Caco-2 (cell line): ENCODE measurements around the gene MUC5AC. TPM values are rescaled to one million over a fixed set of nuclear protein-coding genes. Genes with fewer than 3 reads are reported as not detected.

Source experiments
- BruUV-seq: library from RNA; stranded (reverse); fragments of 400-500 nt; replicated peaks from 2 replicates; lab custom pipeline; 2021; lab: Mats Ljungman, UMichigan
- CTCF ChIA-PET: fragments of 300-600 bp; sonication (Branson Sonifier 250); formaldehyde crosslinking; loops from one replicate; lab custom pipeline; 2022; ENCODE audit warnings: antibody characterized with exemption; lab: Charles Lee
- POLR2A ChIA-PET: fragments of 300-600 bp; sonication (Branson Sonifier 250); formaldehyde crosslinking; loops from one replicate; lab custom pipeline; 2022; ENCODE audit warnings: antibody characterized with exemption; lab: Charles Lee
- DNase-seq, 2 experiments: peaks; one replicate each; pipeline versions ENCODE4 v3.0.0 to v3.0.0-alpha.2; 2020 to 2022
- H3K27me3 ChIP-seq: replicated peaks from 2 replicates; pipeline ENCODE4 v1.6.0; 2011; ENCODE audit warnings: low read length; ENCODE audit not compliant: control insufficient read depth, insufficient read depth
- H3K36me3 ChIP-seq: 2 replicates; pipeline ENCODE4 v1.5.1; 2011; ENCODE audit warnings: low read length; ENCODE audit not compliant: control insufficient read depth, insufficient read depth
- H3K4me1 ChIP-seq: fragments of 250-450 bp; sonication (Bioruptor Pico); 2 replicates; pipeline ENCODE4 v1.5.1; 2020; ENCODE audit warnings: mild to moderate bottlenecking
- H3K4me3 ChIP-seq: 2 replicates; pipeline ENCODE4 v1.5.1; 2011; ENCODE audit warnings: low read depth, mild to moderate bottlenecking, control low read depth, low read length
- H3K9me3 ChIP-seq: fragments of 250-450 bp; sonication (Bioruptor Pico); 2 replicates; pipeline ENCODE4 v1.5.1; 2020; ENCODE audit warnings: mild to moderate bottlenecking, moderate library complexity
- H3K27ac Mint-ChIP-seq: one replicate; pipeline ENCODE4 v1.8.0; 2022; ENCODE audit warnings: mixed read lengths; ENCODE audit not compliant: unreplicated experiment
- H3K27me3 Mint-ChIP-seq: one replicate; pipeline ENCODE4 v1.8.0; 2022; ENCODE audit warnings: mixed read lengths; ENCODE audit not compliant: insufficient read depth, unreplicated experiment
- H3K36me3 Mint-ChIP-seq: one replicate; pipeline ENCODE4 v1.8.0; 2022; ENCODE audit warnings: mild to moderate bottlenecking, mixed read lengths; ENCODE audit not compliant: insufficient read depth, unreplicated experiment
- H3K4me1 Mint-ChIP-seq: one replicate; pipeline ENCODE4 v1.8.0; 2022; ENCODE audit warnings: low read depth, mixed read lengths; ENCODE audit not compliant: unreplicated experiment
- H3K4me3 Mint-ChIP-seq: one replicate; pipeline ENCODE4 v1.8.0; 2022; ENCODE audit warnings: mild to moderate bottlenecking, moderate library complexity, mixed read lengths; ENCODE audit not compliant: unreplicated experiment
- H3K9me3 Mint-ChIP-seq: one replicate; pipeline ENCODE4 v1.8.0; 2022; ENCODE audit warnings: mixed read lengths; ENCODE audit not compliant: unreplicated experiment
- intact Hi-C: fragments of 100-400 bp; cut with micrococcal nuclease; formaldehyde crosslinking; loops from one replicate; pipeline ENCODE4 v1.10.0; 2022; ENCODE audit not compliant: unreplicated experiment
- total RNA-seq: library from RNA; stranded (reverse); gene quantifications from 2 replicates; pipeline ENCODE4 v1.2.3, GENCODE V29; 2022
- TF ChIP-seq, protein P1 (sequence below), 2 experiments: fragments of 200-600 bp in 1 of 2; IDR thresholded peaks; 1 replicate in 1 of 2; 2 replicates in 1 of 2; pipeline versions ENCODE4 v1.5.1 to v1.8.0; 2011 to 2022; ENCODE audit warnings: antibody characterized with exemption in 1 of 2, control low read depth in 1 of 2, inconsistent platforms in 1 of 2, low read depth in 1 of 2, low read length in 1 of 2, mild to moderate bottlenecking in 1 of 2, moderate library complexity in 1 of 2; ENCODE audit not compliant: insufficient read depth in 1 of 2, severe bottlenecking in 1 of 2, unreplicated experiment in 1 of 2

The MUC5AC gene
- total RNA-seq, 1 experiment from 2014 or later, result 0.25 TPM

DNA sequence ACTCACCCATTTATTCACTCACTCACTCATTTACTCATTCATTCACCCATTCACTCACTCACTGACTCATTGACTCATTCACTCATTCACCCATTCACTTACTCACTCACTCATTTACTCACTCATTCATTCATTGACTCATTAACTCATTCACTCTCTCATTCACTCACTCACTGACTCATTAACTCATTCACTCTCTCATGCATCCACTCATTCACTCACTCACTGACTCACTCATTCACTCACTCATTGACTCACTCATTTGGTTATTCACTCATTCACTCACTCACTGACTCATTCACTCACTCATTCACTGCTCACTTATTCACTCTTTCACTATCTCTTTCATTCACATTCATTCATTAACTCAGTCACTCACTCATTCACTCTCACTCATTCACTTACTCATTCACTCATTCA lies 2.5 kb upstream of the MUC5AC start:
- CTCF ChIA-PET, result no interaction called here
- Histone ChIP-seq H3K27me3 (no peaks in the 10 kb centered on the region), H3K36me3 (no peaks in the 10 kb centered on the region), H3K4me3 (no peak overlapping the region), H3K9me3 (no peaks in the 10 kb centered on the region), H3K4me1 (peaks cover 29% of the 10 kb centered on the region)
- no peaks in the 10 kb centered on the region for H3K4me1 Mint-ChIP-seq
- no peak overlapping the region for H3K4me3 Mint-ChIP-seq
- intact Hi-C loops, result no loop called here
- TF ChIP-seq, protein P1, sequence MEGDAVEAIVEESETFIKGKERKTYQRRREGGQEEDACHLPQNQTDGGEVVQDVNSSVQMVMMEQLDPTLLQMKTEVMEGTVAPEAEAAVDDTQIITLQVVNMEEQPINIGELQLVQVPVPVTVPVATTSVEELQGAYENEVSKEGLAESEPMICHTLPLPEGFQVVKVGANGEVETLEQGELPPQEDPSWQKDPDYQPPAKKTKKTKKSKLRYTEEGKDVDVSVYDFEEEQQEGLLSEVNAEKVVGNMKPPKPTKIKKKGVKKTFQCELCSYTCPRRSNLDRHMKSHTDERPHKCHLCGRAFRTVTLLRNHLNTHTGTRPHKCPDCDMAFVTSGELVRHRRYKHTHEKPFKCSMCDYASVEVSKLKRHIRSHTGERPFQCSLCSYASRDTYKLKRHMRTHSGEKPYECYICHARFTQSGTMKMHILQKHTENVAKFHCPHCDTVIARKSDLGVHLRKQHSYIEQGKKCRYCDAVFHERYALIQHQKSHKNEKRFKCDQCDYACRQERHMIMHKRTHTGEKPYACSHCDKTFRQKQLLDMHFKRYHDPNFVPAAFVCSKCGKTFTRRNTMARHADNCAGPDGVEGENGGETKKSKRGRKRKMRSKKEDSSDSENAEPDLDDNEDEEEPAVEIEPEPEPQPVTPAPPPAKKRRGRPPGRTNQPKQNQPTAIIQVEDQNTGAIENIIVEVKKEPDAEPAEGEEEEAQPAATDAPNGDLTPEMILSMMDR (IDR thresholded peaks at IDR 0.05; ENCODE audit: insufficient read depth in 1 of 2, low read depth in 1 of 2, low read length in 1 of 2, severe bottlenecking in 1 of 2, unreplicated experiment in 1 of 2), result no peak
- no peaks in the 10 kb centered on the region for H3K27me3 Mint-ChIP-seq
- no peaks in the 10 kb centered on the region for H3K36me3 Mint-ChIP-seq
- DNase-seq, result no peak
- BruUV-seq, result no TSS peak
- H3K9me3 Mint-ChIP-seq, result no peaks in the 10 kb centered on the region
- H3K27ac Mint-ChIP-seq, result no peak overlapping the region
- POLR2A ChIA-PET, result no interaction called here

DNA sequence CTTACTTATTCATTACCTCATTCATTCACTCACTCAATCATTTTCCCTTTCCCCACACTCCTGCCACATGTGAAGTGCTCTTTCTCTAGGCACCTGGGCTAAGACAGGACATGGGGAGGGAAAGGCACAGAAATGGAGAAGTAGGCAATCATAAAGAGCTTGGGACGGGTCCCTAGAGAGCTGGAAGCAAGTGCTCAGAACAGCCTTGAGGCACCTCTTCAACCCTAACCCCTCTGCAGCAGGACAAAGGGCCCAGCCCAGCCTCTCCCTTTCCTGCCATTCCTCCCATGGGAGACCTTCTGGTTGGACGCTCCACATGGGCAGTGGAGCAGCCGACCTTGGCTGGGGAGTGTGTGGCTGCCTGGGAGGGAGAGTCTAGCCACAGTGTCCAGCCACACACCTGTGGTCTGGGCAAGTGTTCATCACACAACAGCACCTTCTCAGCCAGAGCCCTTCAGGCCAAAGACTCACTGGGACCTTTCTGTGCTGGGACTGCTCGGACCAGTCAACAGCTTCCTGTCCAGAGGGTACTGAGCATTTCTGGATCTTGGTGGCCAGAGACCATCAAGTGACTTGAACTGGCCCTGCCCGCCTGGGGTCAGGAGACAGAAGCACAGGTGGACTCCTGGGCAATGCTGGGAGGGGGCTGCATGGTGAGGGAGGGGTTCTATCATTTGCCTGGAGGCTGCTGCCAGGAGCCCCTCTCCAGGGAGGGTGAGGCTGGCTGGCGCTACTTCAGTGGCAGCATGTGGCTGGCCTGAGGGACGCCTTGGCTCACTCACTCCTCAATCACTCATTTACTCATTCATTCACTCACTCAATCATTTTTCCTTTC lies 1.0 kb upstream of the MUC5AC start:
- POLR2A ChIA-PET, result no interaction called here
- Histone ChIP-seq H3K27me3 (no peaks in the 10 kb centered on the region), H3K36me3 (no peaks in the 10 kb centered on the region), H3K9me3 (no peaks in the 10 kb centered on the region), H3K4me1 (peaks cover 22% of the 10 kb centered on the region), H3K4me3 (no peak overlapping the region)
- no peaks in the 10 kb centered on the region for H3K4me1 Mint-ChIP-seq
- intact Hi-C loops, result no loop called here
- no peak overlapping the region for H3K27ac Mint-ChIP-seq
- BruUV-seq, result no TSS peak
- TF ChIP-seq, protein P1 (IDR thresholded peaks at IDR 0.05; ENCODE audit: insufficient read depth in 1 of 2, low read depth in 1 of 2, low read length in 1 of 2, severe bottlenecking in 1 of 2, unreplicated experiment in 1 of 2), result no peak
- no peaks in the 10 kb centered on the region for H3K36me3 Mint-ChIP-seq
- no peaks in the 10 kb centered on the region for H3K27me3 Mint-ChIP-seq
- CTCF ChIA-PET, result no interaction called here
- H3K9me3 Mint-ChIP-seq, result no peaks in the 10 kb centered on the region
- peak in 1 of 2 experiments; percentile 30 for DNase-seq
- no peak overlapping the region for H3K4me3 Mint-ChIP-seq

DNA sequence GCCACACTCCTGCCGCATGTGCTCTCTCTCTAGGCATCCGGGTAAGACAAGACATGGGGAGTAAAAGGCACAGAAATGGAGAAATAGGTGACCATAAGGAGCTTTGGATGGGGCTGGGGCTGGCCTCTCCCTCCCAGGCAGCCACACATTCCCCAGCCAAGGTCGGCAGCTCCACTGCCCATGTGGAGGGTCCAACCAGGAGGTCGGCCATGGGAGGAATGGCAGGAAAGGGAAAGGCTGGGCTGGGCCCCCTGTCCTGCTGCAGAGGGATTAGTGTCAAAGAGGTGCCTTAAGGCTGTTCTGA lies 460 bp upstream of the MUC5AC start:
- intact Hi-C loops, result no loop called here
- Mint-ChIP-seq H3K4me3 (no peak overlapping the region), H3K27me3 (no peaks in the 10 kb centered on the region), H3K9me3 (no peaks in the 10 kb centered on the region), H3K36me3 (no peaks in the 10 kb centered on the region), H3K27ac (no peak overlapping the region), H3K4me1 (no peaks in the 10 kb centered on the region)
- no TSS peak for BruUV-seq
- ChIA-PET CTCF (no interaction called here), POLR2A (no interaction called here)
- TF ChIP-seq, protein P1 (IDR thresholded peaks at IDR 0.05; ENCODE audit: insufficient read depth in 1 of 2, low read depth in 1 of 2, low read length in 1 of 2, severe bottlenecking in 1 of 2, unreplicated experiment in 1 of 2), result no peak
- Histone ChIP-seq H3K9me3 (no peaks in the 10 kb centered on the region), H3K36me3 (no peaks in the 10 kb centered on the region), H3K27me3 (no peaks in the 10 kb centered on the region), H3K4me3 (no peak overlapping the region), H3K4me1 (peaks cover 18% of the 10 kb centered on the region)
- no peak for DNase-seq
